ENCODE measurements around the gene TDRD3.
A peak's percentile ranks its signal among the peaks of the same experiment; 100 is the strongest.

Gene TDRD3

DNA sequence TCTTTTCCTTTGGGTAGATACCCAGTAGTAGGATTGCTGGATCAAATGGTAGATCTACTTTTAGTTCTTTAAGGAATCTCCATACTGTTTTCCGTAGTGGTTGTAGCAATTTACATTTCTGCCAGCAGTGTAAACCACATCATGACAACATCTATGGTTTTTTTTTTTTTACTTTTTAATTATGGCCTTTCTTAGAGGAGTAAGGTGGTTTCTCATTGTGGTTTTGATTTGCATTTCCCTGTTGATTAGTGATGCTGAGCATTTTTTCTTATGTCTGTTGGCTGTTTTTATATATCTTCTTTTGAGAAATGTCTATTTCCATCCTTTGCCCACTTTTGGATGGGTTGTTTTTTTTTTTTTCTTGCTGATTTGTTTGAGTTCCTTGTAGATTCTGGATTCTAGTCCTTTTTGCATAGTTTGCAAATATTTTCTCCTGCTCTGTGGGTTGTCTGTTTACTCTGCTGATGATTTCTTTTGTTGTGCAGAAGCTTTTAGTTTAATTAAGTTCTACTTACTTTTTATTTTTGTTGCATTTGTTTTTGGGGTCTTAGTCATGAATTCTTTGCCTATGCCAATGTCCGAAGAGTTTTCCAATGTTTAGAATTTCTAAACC, 38.8 kb downstream of the TDRD3 start:
- H3K4me1 ChIP-seq (ENCODE audit: low read length), result no peaks in the 10 kb centered on the region
- no peak overlapping the region for H3K9ac ChIP-seq (ENCODE audit: low read length)
- H3K4me2 ChIP-seq (ENCODE audit: low read length), result no peak overlapping the region
- H3K79me2 ChIP-seq (ENCODE audit: low read length), result peaks cover 12% of the 10 kb centered on the region; the same call in 1 of the 2 replicates
- no peak overlapping the region for H2AFZ ChIP-seq (ENCODE audit: low read depth, low read length)
- H4K20me1 ChIP-seq (ENCODE audit: insufficient read depth, low read length), result no peaks in the 10 kb centered on the region
- H3K36me3 ChIP-seq (replicated peaks; ENCODE audit: low read depth, low read length), result no peaks in the 10 kb centered on the region
- H3K9me3 ChIP-seq (ENCODE audit: insufficient read depth, low read length), result no peaks in the 10 kb centered on the region
- no peak overlapping the region for H3K4me3 ChIP-seq (ENCODE audit: low read length)
- H3K27me3 ChIP-seq (ENCODE audit: low read depth, low read length), result no peaks in the 10 kb centered on the region
- no peak overlapping the region for H3K27ac ChIP-seq (ENCODE audit: low read length)
- TF ChIP-seq, protein P1, sequence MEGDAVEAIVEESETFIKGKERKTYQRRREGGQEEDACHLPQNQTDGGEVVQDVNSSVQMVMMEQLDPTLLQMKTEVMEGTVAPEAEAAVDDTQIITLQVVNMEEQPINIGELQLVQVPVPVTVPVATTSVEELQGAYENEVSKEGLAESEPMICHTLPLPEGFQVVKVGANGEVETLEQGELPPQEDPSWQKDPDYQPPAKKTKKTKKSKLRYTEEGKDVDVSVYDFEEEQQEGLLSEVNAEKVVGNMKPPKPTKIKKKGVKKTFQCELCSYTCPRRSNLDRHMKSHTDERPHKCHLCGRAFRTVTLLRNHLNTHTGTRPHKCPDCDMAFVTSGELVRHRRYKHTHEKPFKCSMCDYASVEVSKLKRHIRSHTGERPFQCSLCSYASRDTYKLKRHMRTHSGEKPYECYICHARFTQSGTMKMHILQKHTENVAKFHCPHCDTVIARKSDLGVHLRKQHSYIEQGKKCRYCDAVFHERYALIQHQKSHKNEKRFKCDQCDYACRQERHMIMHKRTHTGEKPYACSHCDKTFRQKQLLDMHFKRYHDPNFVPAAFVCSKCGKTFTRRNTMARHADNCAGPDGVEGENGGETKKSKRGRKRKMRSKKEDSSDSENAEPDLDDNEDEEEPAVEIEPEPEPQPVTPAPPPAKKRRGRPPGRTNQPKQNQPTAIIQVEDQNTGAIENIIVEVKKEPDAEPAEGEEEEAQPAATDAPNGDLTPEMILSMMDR (IDR thresholded peaks at IDR 0.05; ENCODE audit: low read depth, low read length), result no peak
- no peak for TF ChIP-seq EZH2phosphoT487 (IDR thresholded peaks at IDR 0.05; ENCODE audit: low read depth)

DNA sequence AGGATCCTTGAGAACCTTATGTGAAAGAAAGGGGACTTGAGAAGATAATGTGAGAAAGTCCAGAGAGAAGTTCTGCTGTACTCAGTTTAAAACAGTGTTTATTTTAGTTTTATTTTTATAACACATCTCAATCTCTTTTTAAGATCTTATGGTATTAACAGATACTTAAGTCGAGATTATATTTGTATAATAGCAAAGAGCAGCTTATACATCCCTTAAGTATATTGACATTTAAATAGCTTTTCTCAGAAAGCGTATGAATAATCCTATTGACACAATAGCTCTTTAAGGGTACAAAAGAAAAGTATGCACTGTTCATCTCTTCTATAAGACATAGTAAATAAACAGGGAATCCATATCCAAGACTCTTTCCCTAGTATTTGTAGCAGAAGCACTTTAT, 42.2 kb downstream of the TDRD3 start:
- TF ChIP-seq, protein P1 (IDR thresholded peaks at IDR 0.05; ENCODE audit: low read depth, low read length), result no peak
- TF ChIP-seq EZH2phosphoT487 (IDR thresholded peaks at IDR 0.05; ENCODE audit: low read depth), result no peak
- Histone ChIP-seq H3K4me1 (ENCODE audit: low read length) (no peaks in the 10 kb centered on the region), H4K20me1 (ENCODE audit: insufficient read depth, low read length) (no peaks in the 10 kb centered on the region), H3K27ac (ENCODE audit: low read length) (no peak overlapping the region), H3K4me2 (ENCODE audit: low read length) (no peak overlapping the region), H3K36me3 (replicated peaks; ENCODE audit: low read depth, low read length) (no peaks in the 10 kb centered on the region), H3K4me3 (ENCODE audit: low read length) (no peak overlapping the region), H3K79me2 (ENCODE audit: low read length) (peaks cover 12% of the 10 kb centered on the region; the same call in 1 of the 2 replicates), H2AFZ (ENCODE audit: low read depth, low read length) (no peak overlapping the region), H3K27me3 (ENCODE audit: low read depth, low read length) (no peaks in the 10 kb centered on the region), H3K9ac (ENCODE audit: low read length) (no peak overlapping the region), H3K9me3 (ENCODE audit: insufficient read depth, low read length) (no peaks in the 10 kb centered on the region)

DNA sequence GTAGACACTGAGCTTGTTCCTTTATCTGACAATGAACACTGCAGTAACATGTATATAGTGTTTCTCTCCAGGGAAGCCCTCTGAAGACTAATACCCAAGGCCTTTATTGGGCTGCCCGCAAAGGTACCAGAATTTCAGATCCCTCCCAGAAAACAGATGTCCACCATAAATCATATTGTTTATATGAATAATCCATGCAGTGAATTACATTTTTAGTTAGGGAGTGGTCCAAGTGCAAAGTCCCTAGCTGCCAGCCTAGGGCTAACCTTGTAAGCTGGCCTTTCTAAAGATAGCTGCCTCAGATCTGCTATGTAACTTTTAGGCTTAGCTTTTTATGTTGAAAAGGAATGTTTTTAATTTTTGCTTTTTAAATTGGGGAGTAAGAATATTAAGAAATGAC, 44.7 kb downstream of the TDRD3 start:
- Histone ChIP-seq H3K36me3 (replicated peaks; ENCODE audit: low read depth, low read length) (no peaks in the 10 kb centered on the region), H3K4me2 (ENCODE audit: low read length) (no peak overlapping the region), H3K9me3 (ENCODE audit: insufficient read depth, low read length) (no peaks in the 10 kb centered on the region), H2AFZ (ENCODE audit: low read depth, low read length) (no peak overlapping the region), H3K79me2 (ENCODE audit: low read length) (peaks cover 12% of the 10 kb centered on the region; the same call in 1 of the 2 replicates), H3K4me1 (ENCODE audit: low read length) (no peaks in the 10 kb centered on the region), H3K9ac (ENCODE audit: low read length) (no peak overlapping the region), H3K27ac (ENCODE audit: low read length) (no peak overlapping the region), H3K4me3 (ENCODE audit: low read length) (no peak overlapping the region), H3K27me3 (ENCODE audit: low read depth, low read length) (no peaks in the 10 kb centered on the region), H4K20me1 (ENCODE audit: insufficient read depth, low read length) (no peaks in the 10 kb centered on the region)
- TF ChIP-seq, protein P1 (IDR thresholded peaks at IDR 0.05; ENCODE audit: low read depth, low read length), result no peak
- no peak for TF ChIP-seq EZH2phosphoT487 (IDR thresholded peaks at IDR 0.05; ENCODE audit: low read depth)

DNA sequence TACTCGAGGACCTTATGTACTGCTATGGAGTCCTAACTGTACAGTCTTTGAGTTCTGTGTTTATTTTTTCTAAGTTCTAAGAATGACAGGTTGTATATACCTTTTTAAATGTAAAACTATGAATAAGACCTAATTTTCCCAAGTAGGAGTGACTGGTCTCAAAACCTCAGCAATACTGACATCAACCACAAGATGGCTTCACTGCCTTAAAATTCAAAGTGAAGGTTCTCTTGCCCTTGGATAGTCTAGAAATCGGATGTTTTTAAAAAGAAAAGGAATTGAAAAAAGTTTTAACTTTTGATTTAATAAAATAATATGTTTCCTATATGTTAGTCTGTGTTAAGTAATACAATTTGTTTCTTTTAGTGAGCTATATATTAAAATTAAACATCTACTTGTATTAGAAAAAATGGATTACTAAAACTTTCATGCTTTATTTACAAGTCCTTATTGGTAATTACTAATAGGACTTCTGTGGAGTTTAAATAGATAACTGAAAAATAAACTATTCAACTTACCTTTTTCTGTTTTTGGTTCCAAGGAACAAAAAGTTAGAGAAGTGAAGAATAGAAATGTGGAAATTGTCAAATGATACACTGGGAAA, 52.0 kb downstream of the TDRD3 start:
- Histone ChIP-seq H3K4me2 (ENCODE audit: low read length) (no peak overlapping the region), H3K27ac (ENCODE audit: low read length) (no peak overlapping the region), H2AFZ (ENCODE audit: low read depth, low read length) (no peak overlapping the region), H3K79me2 (ENCODE audit: low read length) (no peaks in the 10 kb centered on the region), H3K27me3 (ENCODE audit: low read depth, low read length) (no peaks in the 10 kb centered on the region), H3K9ac (ENCODE audit: low read length) (no peak overlapping the region), H3K36me3 (replicated peaks; ENCODE audit: low read depth, low read length) (no peaks in the 10 kb centered on the region), H4K20me1 (ENCODE audit: insufficient read depth, low read length) (no peaks in the 10 kb centered on the region), H3K4me1 (ENCODE audit: low read length) (no peaks in the 10 kb centered on the region), H3K4me3 (ENCODE audit: low read length) (no peak overlapping the region), H3K9me3 (ENCODE audit: insufficient read depth, low read length) (no peaks in the 10 kb centered on the region)
- TF ChIP-seq, protein P1 (IDR thresholded peaks at IDR 0.05; ENCODE audit: low read depth, low read length), result peak; percentile 76
- no peak for TF ChIP-seq EZH2phosphoT487 (IDR thresholded peaks at IDR 0.05; ENCODE audit: low read depth)

All from OCI-LY3 (cell line).